Measurements from ENCODE around the gene IL12RB2. TPM values are rescaled to one million over a fixed set of nuclear protein-coding genes. Genes with fewer than 3 reads are reported as not detected.
A peak's percentile ranks its signal among the peaks of the same experiment; 100 is the strongest.

IL12RB2 gene
- total and polyA plus RNA-seq, 2 of the 13 experiments (the other 11 are each of a cell fraction or from before 2014, with no cell fraction given): not detected

- BruUV-seq (replicated peaks): no TSS peak
- TF ChIP-seq GPN1 (CRISPR knock-in tag; IDR thresholded peaks at IDR 0.05; ENCODE audit: borderline replicate concordance): no peak
- TF ChIP-seq NFE2L1 (CRISPR knock-in tag; IDR thresholded peaks at IDR 0.05; ENCODE audit: borderline replicate concordance): no peak
- TF ChIP-seq ZNF333 (CRISPR knock-in tag; IDR thresholded peaks at IDR 0.05; ENCODE audit: borderline replicate concordance): no peak
- TF ChIP-seq, protein P1, sequence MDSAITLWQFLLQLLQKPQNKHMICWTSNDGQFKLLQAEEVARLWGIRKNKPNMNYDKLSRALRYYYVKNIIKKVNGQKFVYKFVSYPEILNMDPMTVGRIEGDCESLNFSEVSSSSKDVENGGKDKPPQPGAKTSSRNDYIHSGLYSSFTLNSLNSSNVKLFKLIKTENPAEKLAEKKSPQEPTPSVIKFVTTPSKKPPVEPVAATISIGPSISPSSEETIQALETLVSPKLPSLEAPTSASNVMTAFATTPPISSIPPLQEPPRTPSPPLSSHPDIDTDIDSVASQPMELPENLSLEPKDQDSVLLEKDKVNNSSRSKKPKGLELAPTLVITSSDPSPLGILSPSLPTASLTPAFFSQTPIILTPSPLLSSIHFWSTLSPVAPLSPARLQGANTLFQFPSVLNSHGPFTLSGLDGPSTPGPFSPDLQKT (CRISPR knock-in tag; IDR thresholded peaks at IDR 0.05; ENCODE audit: borderline replicate concordance): no peak
- no peak for ATAC-seq
- H3K27ac ChIP-seq (ENCODE audit: extremely low read length, insufficient read depth, low read length): no peak overlapping the region
- no peaks in the 10 kb centered on the region for H3K4me1 ChIP-seq (ENCODE audit: insufficient read depth, low read length)
- no peaks in the 10 kb centered on the region for H4K20me1 ChIP-seq (ENCODE audit: insufficient read depth, low read length)
- no peak overlapping the region for H2AFZ ChIP-seq (ENCODE audit: low read length)
- CTCF ChIA-PET (ENCODE audit: low intra/inter-chr PET ratio, low total read pairs): no interaction called here
- no peak overlapping the region for H3K4me3 ChIP-seq (replicated peaks in 1 of 3; ENCODE audit: insufficient read depth in 1 of 3, low read depth in 2 of 3, low read length in 3 of 3)
- H3K36me3 ChIP-seq (replicated peaks in 1 of 2; ENCODE audit: control insufficient read depth in 1 of 2, insufficient read depth in 2 of 2, low read length in 2 of 2): no peaks in the 10 kb centered on the region
- H3K79me2 ChIP-seq (ENCODE audit: insufficient read depth, low read length): no peaks in the 10 kb centered on the region
- FAIRE-seq: no peak
- intact Hi-C loops (cut with micrococcal nuclease; ENCODE audit: unreplicated experiment) (no loop called here), in situ Hi-C loops (cut with HindIII; ENCODE audit: extremely low pct_ligation_motif_present, low pct_unique_long_range_greater_than_20kb) (no loop called here)
- H3K9ac ChIP-seq (ENCODE audit: insufficient read depth, low read depth, low read length): no peak overlapping the region
- no peak overlapping the region for H3K4me2 ChIP-seq (ENCODE audit: low read depth, low read length)
- H3K9me3 ChIP-seq (ENCODE audit: low read length): no peaks in the 10 kb centered on the region
- 41% methylated on average over 4 of the region's 4 CpGs for WGBS (ENCODE audit: low lambda C conversion rate)
- no peak for DNase-seq (ENCODE audit: low spot score)
- no peaks in the 10 kb centered on the region for H3K27me3 ChIP-seq (ENCODE audit: control insufficient read depth in 1 of 2, insufficient read depth in 2 of 2, low read length in 2 of 2)
- POLR2A ChIA-PET: no interaction called here
Measured at GRCh38 chr1:67332653-67333529, 25.2 kb downstream of the IL12RB2 start.

GRCh38 chr1:67333603-67334002 lies 25.9 kb downstream of the IL12RB2 start:
- Histone ChIP-seq H3K27ac (ENCODE audit: extremely low read length, insufficient read depth, low read length) (no peak overlapping the region), H3K9ac (ENCODE audit: insufficient read depth, low read depth, low read length) (no peak overlapping the region), H3K79me2 (ENCODE audit: insufficient read depth, low read length) (no peaks in the 10 kb centered on the region), H4K20me1 (ENCODE audit: insufficient read depth, low read length) (no peaks in the 10 kb centered on the region), H3K27me3 (ENCODE audit: control insufficient read depth in 1 of 2, insufficient read depth in 2 of 2, low read length in 2 of 2) (no peaks in the 10 kb centered on the region), H2AFZ (ENCODE audit: low read length) (no peak overlapping the region), H3K9me3 (ENCODE audit: low read length) (no peaks in the 10 kb centered on the region), H3K4me3 (replicated peaks in 1 of 3; ENCODE audit: insufficient read depth in 1 of 3, low read depth in 2 of 3, low read length in 3 of 3) (no peak overlapping the region), H3K4me1 (ENCODE audit: insufficient read depth, low read length) (no peaks in the 10 kb centered on the region), H3K4me2 (ENCODE audit: low read depth, low read length) (no peak overlapping the region), H3K36me3 (replicated peaks in 1 of 2; ENCODE audit: control insufficient read depth in 1 of 2, insufficient read depth in 2 of 2, low read length in 2 of 2) (no peaks in the 10 kb centered on the region)
- BruUV-seq (replicated peaks): no TSS peak
- POLR2A ChIA-PET: no interaction called here
- in situ Hi-C loops (cut with HindIII; ENCODE audit: extremely low pct_ligation_motif_present, low pct_unique_long_range_greater_than_20kb) (no loop called here), intact Hi-C loops (cut with micrococcal nuclease; ENCODE audit: unreplicated experiment) (no loop called here)
- no peak for DNase-seq (ENCODE audit: low spot score)
- no peak for FAIRE-seq
- 28% methylated on average over 3 of the region's 3 CpGs for WGBS (ENCODE audit: low lambda C conversion rate)
- CTCF ChIA-PET (ENCODE audit: low intra/inter-chr PET ratio, low total read pairs): no interaction called here
- no peak for ATAC-seq
- TF ChIP-seq ZNF503 (CRISPR knock-in tag; IDR thresholded peaks at IDR 0.05): no peak
- TF ChIP-seq MAFK (conservative IDR thresholded peaks at IDR 0.05 in 1 of 2, IDR thresholded peaks at IDR 0.05 in 1 of 2; ENCODE audit: low read length in 2 of 2): peak; percentile 5 to 35; a peak in 2 of 4 replicates
- no peak for TF ChIP-seq GPBP1L1 (CRISPR knock-in tag; IDR thresholded peaks at IDR 0.05)
- TF ChIP-seq CHD2 (IDR thresholded peaks at IDR 0.05; ENCODE audit: low read depth, low read length): no peak
